Brain microvascular endothelial cell (primary cell): Measurements from ENCODE around the gene CHD9.

Experiments used
- DNase-seq: peaks from one replicate; pipeline ENCODE4 v3.0.0-alpha.2; 2020
- H3K27ac ChIP-seq: fragments of 250-450 bp; sonication (Bioruptor Pico); 2 replicates; pipeline ENCODE4 v1.5.1; 2020; ENCODE audit warnings: mild to moderate bottlenecking, moderate library complexity
- H3K27me3 ChIP-seq: fragments of 250-450 bp; sonication (Bioruptor Pico); replicated peaks from 2 replicates; pipeline ENCODE4 v1.5.1; 2020; ENCODE audit warnings: mild to moderate bottlenecking
- H3K36me3 ChIP-seq: fragments of 250-450 bp; sonication (Bioruptor Pico); replicated peaks from 2 replicates; pipeline ENCODE4 v1.5.1; 2020; ENCODE audit warnings: mild to moderate bottlenecking
- H3K4me3 ChIP-seq: 2 replicates; pipeline ENCODE4 v1.5.1; 2011; ENCODE audit warnings: low read depth, mild to moderate bottlenecking, control low read depth, low read length, moderate library complexity
- in situ Hi-C: cut with HindIII; loops from 2 replicates; pipeline ENCODE4 v1.10.0; 2017; ENCODE audit warnings: low sequenced_read_pairs, low pct_ligation_motif_present
- TF ChIP-seq, protein P1 (sequence below): IDR thresholded peaks from 2 replicates; pipeline ENCODE4 v1.5.1; 2011; ENCODE audit warnings: low read depth, mild to moderate bottlenecking, moderate library complexity, low read length, control low read depth, inconsistent platforms; ENCODE audit errors: missing control alignments

Gene CHD9

DNA sequence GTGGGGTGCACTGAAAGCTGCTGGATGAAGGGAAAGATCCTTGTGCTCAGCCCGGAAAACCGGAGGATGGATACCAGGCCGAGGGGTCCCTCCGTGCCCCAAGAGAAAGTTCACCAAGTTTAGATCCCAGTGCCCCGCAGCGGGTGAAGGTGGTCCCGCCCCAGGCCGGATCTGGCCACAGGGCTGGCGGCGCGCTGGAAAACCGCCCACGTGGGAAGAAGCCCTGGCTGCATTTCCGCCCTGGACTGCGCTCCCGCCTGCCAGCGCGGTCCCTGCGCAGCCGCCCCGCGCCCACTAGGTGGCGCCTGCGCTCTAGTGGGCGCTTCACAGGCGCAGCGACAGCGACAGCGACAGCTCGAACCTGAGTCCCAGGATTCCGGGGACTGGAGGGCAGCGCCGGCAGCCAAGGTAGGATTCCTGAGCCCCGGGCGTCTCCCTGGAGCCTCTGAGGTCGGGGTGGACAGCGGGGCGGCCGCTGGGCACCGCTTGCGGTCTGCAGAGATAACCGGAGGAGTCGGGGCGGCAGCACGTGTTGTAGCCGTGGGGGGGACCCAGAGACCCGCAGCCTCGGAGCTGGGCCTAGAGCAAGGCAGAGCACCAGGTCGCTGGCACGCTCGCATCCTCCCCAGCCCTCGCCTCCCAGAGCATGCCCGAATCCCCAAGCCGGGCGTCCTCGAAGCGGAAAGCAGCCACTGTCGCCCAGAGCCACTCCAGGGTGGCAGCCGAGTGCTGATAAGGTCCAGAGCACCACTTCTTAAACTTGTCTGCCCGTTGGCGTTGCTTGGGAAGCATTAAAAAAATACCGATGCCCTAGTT, at the start of gene CHD9:
Gene CHD9 (plus strand): TSS at position 322 of the 816 bp plus-strand sequence. CDS start 101,099 bp downstream, outside the sequence.
- Histone ChIP-seq H3K4me3 (peak within 1 kb of the TSS; percentile 80), H3K27ac (peak within 1 kb of the TSS; percentile 61), H3K27me3 (no peaks in the 10 kb centered on the region), H3K36me3 (no peaks in the 10 kb centered on the region)
- in situ Hi-C loops, result no loop called here
- peak; percentile 61 for DNase-seq
- TF ChIP-seq, protein P1, sequence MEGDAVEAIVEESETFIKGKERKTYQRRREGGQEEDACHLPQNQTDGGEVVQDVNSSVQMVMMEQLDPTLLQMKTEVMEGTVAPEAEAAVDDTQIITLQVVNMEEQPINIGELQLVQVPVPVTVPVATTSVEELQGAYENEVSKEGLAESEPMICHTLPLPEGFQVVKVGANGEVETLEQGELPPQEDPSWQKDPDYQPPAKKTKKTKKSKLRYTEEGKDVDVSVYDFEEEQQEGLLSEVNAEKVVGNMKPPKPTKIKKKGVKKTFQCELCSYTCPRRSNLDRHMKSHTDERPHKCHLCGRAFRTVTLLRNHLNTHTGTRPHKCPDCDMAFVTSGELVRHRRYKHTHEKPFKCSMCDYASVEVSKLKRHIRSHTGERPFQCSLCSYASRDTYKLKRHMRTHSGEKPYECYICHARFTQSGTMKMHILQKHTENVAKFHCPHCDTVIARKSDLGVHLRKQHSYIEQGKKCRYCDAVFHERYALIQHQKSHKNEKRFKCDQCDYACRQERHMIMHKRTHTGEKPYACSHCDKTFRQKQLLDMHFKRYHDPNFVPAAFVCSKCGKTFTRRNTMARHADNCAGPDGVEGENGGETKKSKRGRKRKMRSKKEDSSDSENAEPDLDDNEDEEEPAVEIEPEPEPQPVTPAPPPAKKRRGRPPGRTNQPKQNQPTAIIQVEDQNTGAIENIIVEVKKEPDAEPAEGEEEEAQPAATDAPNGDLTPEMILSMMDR, result peak; percentile 77

DNA sequence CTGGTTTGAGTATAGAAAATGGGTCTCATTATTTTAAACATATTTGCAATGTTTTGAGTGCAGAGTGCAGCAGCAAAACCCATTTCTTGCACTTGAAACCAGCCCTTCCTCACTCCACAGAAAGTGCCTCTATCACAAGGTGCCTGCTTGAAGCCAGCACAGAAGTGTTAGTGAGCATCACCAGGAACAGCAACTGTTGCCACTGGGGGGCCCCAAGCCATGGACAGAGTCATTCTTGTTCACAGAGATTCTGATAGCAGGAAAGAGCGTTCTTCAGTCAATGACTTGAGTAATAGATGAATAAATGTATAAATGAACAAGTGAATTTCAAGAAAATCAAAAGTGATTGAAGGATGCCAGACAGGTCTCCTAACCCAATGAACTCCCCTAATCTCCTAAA, 47.7 kb upstream of the CHD9 start:
- H3K27me3 ChIP-seq, result no peaks in the 10 kb centered on the region
- no peak for DNase-seq
- in situ Hi-C loops, result no loop called here

DNA sequence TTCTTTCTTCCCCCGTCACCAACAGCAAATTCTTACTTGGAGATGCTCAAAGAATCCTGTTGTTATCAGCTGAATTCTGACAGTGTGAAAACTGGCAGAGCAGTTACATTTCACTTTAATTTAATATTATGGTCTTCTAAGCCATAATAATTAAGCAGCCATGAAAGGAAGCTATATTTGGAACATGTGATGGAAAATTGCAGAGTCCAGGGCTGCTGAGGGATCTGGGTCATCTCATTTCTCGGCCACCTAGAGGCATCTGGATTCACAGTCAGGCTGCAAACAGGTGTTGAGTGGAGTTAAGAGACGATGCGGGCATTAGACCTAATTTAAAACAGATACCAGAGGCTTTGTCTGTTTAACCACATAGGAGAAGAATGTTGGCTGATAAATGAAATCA, 40.5 kb upstream of the CHD9 start:
- in situ Hi-C loops, result no loop called here
- H3K27me3 ChIP-seq, result no peaks in the 10 kb centered on the region
- DNase-seq, result no peak
- TF ChIP-seq, protein P1, result no peak
- H3K36me3 ChIP-seq, result no peaks in the 10 kb centered on the region
- H3K4me3 ChIP-seq, result no peak overlapping the region
- H3K27ac ChIP-seq, result no peak overlapping the region

More for the DNA sequence above, 47.7 kb upstream of the CHD9 start:
- H3K27ac ChIP-seq, result no peak overlapping the region
- no peaks in the 10 kb centered on the region for H3K36me3 ChIP-seq
- H3K4me3 ChIP-seq, result no peak overlapping the region
- TF ChIP-seq, protein P1, result peak; percentile 12

- TF ChIP-seq, protein P1, result no peak
- no peaks in the 10 kb centered on the region for H3K36me3 ChIP-seq
- no peak for DNase-seq
- in situ Hi-C loops, result no loop called here
- H3K27me3 ChIP-seq, result no peaks in the 10 kb centered on the region
- H3K4me3 ChIP-seq, result no peak overlapping the region
- no peak overlapping the region for H3K27ac ChIP-seq
Measured at GRCh38 chr16:53018834-53019416, 35.9 kb upstream of the CHD9 start.

DNA sequence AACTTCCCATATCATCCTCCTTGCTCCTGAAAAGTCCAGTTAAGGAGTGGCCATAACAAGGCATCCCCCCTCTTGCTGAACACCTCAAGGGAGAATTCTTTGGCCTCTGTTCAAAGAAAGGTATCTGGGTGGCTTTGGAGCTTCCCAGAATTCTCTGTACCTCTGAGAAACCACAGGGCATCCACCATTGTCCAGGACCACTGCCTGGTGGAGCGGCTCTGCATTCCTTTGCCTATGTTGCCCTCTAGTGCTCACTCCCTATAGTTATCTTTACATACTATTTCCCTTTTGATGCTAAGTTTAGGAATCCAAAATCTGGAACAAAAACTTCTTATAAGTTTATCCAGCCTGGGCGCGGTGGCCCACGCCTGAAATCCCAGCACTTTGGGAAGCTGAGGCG, 32.4 kb upstream of the CHD9 start:
- in situ Hi-C loops, result no loop called here
- no peaks in the 10 kb centered on the region for H3K36me3 ChIP-seq
- DNase-seq, result peak; percentile 38
- H3K4me3 ChIP-seq, result no peak overlapping the region
- TF ChIP-seq, protein P1, result peak; percentile 74
- no peaks in the 10 kb centered on the region for H3K27me3 ChIP-seq
- H3K27ac ChIP-seq, result no peak overlapping the region

DNA sequence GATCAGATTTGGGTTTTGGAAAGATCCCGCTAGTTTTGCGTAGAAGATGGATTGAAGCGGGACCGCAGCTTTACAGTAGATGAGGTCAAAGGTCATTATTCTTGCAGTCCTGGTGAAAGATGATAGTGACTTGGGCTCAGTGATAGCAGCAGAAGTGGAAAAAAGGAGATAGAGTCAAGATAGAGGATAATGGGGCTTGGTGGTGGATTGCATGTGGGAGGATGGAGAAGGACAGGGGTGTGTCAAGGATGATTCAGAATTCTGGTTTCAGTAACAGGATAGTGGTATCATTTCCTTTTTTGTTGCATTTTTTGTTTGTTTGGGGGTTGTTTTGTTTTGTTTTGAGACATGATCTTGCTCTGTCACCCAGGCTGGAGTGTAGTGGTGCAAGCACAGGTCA, 30.7 kb upstream of the CHD9 start:
- Histone ChIP-seq H3K27ac (no peak overlapping the region), H3K36me3 (no peaks in the 10 kb centered on the region), H3K4me3 (no peak overlapping the region), H3K27me3 (no peaks in the 10 kb centered on the region)
- TF ChIP-seq, protein P1, result no peak
- in situ Hi-C loops, result no loop called here
- no peak for DNase-seq
